Activated CD8-positive, alpha-beta memory T cell treated with anti-CD3 and anti-CD28 coated beads, Interleukin-2, amount 50 U/mL, for 24 hours (primary cell): ENCODE results near the gene KANTR.
"Not testable (repeated sequence)": the region's sequence is repeated elsewhere in the genome, so short reads cannot be mapped to it uniquely, and the experiment has no call there.

Experiments used
- DNase-seq: peaks from one replicate; pipeline ENCODE4 v3.0.0-alpha.2; 2020; ENCODE audit errors: extremely low read depth

Gene KANTR

GRCh38 chrX:53128097-53128749 lies 34.3 kb downstream of the KANTR start:
- no peak for DNase-seq

DNA sequence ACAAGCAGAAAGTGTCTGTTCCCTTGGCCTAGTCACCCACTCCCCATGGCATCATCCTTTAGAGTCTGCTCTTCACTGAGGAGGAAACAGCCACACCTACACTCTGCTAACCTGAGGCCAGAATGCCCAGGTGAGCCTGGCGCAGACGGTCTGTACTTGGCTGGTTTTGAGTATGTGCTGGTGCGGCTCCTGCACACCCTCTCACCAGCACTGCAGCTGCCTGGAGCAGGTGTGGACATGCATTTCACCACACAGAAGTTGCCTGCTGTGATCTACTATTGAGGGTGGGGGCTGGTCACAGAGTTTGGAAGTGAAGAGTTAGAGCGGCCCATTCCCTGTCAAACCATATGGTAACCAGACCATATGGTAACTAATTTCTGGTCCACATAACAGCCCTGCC lies 39.5 kb downstream of the KANTR start:
- no peak for DNase-seq

DNA sequence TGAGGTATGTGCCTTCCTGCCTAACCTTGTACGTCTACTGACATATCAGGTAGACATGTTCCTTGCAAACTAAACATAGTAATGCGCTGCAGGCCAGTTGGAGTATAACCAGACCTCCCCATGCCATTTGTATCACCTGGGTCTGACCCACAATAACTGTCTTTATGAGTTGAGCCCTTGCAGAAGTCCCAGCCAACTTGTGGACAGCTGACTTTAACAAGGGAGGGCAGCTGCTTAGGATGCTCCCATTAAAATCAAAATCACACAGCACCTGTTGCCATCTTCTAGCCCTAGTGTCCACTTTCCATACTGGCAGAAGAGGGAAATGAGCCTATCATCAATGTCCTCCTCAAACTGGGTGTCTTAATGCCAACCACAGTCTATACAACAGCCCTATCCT lies 41.6 kb downstream of the KANTR start:
- DNase-seq: no peak

DNA sequence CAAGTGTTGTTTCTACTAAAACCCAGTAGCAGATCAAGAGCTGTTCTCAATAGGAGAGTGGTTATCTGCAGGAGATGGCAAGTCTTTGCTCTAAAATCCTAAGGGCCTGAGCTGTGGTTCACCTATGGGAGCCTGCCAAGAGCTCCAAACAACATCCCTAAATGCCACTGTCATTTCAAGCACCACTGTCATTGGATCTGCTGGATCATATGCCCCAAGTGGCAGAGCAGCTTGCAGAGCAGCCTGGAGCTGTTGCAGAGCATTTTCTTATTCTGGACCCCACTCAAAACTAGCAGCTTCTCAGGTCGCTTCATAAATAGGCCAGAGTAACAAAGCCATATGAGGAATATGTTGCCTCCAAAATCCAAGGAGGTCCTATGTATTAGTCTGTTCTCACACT lies 59.6 kb downstream of the KANTR start:
- no peak for DNase-seq

- DNase-seq: no peak
Observed at GRCh38 chrX:53155512-53156206, 61.7 kb downstream of the KANTR start.

DNA sequence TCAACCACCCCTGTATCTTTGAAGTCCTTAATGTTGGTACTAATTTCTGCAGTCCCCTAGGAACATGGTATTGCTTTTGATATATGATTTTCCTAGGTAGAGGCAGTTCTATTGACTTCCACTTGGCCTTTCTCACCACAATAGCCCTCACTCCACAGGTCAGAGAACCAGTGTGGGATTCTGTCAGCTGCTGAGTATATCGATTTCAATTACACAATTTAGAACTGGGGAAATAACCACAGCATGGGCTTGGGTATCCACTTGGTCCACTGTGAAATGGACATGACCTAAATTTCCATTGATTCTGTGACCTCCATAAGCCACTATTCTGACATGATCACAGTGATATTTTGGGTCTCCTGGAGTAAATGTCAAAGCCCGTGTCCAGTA lies 62.3 kb downstream of the KANTR start:
- no peak for DNase-seq

DNA sequence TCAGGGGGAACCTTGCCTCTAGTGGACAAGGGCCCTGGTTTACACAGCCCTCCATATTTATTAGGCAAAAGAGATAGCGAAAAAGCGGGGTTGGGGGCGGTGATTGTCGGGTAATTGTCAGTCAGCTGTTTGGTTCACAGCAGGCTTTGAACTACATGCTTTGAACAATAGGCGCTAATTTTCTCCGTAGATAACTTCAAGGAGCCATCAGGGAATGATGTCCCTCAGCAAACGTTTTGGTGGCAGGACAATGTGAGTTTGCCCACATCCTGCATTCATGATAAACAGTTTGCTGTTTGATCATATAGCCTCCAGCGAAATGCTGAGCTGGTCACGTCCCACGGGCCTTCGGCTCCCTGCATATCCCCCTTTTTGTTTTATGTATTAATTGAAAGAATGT lies 65.2 kb downstream of the KANTR start:
- no peak for DNase-seq

- no peak for DNase-seq
Observed at GRCh38 chrX:53160297-53160983, 66.5 kb downstream of the KANTR start.

DNA sequence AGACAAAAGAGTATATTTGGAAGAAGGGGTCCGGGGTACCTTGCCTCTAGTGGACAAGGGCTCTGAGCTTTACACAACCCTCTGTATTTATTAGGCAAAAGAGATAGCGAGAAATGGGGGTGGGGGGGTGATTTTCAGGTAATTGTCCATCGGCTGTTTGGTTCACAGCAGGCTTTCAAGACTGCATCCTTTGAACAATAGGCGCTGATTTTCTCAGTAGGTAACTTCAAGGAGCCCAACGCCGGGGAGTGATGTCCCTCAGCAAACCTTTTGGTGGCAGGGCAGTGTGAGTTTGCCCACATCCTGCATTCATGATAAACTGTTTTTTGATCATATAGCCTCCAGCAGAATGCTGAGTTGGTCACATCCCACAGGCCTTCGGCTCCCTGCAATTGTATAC lies 69.5 kb downstream of the KANTR start:
- no peak for DNase-seq

DNA sequence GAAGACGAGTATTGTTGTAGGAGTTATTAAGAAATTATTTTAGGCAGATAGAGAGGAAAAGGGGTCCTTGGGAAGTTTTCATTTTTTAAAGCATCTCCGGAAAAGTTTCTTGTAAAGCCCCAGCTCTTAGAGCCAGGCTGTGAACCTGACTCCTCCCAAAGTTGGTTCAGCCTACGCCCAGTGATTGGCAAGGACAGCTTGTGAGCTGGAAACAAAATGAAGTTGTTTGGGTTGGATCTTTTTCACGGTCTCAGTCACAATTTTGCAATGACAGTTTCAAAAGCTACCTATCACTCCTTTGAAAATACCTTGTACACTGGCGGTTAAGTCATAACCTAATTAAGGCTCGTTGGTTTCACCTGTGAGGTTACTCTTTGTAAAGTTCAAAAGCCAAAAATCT lies 70.6 kb downstream of the KANTR start:
- not testable (repeated sequence) for DNase-seq

DNA sequence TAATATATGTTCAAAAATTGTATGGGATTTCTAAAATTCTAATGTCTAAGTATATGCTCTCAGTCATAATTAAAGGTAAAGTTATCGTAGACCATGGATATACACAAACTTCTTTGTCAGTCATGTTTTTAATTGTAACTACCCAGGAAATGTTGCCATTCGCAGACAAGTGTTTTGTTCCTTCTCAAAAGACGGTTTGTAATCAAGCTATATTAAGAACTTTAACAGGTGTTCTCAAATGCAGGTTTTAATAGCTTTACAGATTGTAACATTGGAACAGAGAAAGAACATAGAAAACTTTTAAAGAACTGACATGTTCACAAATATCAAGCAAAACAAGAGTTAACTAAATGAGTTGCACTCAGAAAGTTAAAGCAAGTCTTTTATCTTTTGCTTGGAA lies 72.2 kb downstream of the KANTR start:
- DNase-seq: no peak

- DNase-seq: no peak
Observed at GRCh38 chrX:53171356-53171755, 77.4 kb downstream of the KANTR start.
